NB4 (cell line): ENCODE results near the gene BIRC7.

Source experiments
- POLR2A ChIP-seq: IDR thresholded peaks from 2 replicates; pipeline ENCODE4 v1.6.1; 2011; ENCODE audit warnings: mild to moderate bottlenecking; ENCODE audit not compliant: insufficient read length; ENCODE audit errors: extremely low read depth
- TF ChIP-seq, protein P1 (sequence below): IDR thresholded peaks from one replicate; pipeline ENCODE4 v1.5.1; 2012; ENCODE audit warnings: low read depth, low read length
- TF ChIP-seq, protein P2 (sequence below): IDR thresholded peaks from 2 replicates; pipeline ENCODE4 v1.6.1; 2011; ENCODE audit warnings: low read depth, low read length

DNA sequence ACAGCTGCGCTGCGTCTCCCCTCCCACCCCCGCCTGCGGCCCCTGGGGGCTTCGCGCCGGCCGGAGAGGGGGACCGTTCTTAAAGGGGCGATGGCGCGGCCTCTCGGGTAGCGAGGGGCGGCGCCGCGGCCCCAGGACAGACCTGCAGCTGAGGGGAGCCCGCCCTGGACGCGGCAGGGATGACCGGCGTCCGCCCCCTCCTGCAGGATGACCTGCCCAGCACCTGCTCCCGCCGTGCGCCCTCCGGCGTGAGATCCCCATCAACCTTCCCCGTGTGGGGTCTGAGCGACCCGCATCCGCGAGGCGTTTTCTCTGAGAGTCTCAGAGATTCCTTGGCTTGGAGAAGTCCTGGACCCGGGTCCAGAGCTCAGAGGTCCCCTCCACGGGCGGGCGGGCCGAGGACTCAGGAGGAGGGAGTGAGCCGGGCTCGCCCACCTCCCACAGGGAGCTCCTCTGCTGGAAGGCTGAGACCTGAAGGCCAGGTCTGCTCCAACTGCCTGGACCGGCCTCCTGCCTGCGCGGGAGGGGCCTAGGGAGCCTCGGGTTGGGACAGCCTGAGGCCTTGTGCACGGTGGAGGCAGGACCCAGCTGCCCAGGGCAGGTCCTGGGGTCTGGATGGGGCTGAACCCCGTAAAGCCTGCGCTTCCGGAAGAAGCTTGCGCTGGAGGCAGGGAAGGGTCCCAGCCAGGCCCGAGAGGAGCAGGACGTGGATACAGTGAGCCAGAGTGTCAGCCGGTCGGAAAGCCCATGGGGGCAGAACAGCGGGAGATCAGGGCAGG lies 19.1 kb downstream of the BIRC7 start:
- no peak for TF ChIP-seq POLR2A
- TF ChIP-seq, protein P1, sequence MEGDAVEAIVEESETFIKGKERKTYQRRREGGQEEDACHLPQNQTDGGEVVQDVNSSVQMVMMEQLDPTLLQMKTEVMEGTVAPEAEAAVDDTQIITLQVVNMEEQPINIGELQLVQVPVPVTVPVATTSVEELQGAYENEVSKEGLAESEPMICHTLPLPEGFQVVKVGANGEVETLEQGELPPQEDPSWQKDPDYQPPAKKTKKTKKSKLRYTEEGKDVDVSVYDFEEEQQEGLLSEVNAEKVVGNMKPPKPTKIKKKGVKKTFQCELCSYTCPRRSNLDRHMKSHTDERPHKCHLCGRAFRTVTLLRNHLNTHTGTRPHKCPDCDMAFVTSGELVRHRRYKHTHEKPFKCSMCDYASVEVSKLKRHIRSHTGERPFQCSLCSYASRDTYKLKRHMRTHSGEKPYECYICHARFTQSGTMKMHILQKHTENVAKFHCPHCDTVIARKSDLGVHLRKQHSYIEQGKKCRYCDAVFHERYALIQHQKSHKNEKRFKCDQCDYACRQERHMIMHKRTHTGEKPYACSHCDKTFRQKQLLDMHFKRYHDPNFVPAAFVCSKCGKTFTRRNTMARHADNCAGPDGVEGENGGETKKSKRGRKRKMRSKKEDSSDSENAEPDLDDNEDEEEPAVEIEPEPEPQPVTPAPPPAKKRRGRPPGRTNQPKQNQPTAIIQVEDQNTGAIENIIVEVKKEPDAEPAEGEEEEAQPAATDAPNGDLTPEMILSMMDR, result no peak
- TF ChIP-seq, protein P2, sequence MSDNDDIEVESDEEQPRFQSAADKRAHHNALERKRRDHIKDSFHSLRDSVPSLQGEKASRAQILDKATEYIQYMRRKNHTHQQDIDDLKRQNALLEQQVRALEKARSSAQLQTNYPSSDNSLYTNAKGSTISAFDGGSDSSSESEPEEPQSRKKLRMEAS, result no peak
